Measurements from ENCODE around the gene LIMCH1. TPM values are rescaled to one million over a fixed set of nuclear protein-coding genes. Genes with fewer than 3 reads are reported as not detected.

Gene LIMCH1
- total and polyA plus RNA-seq, 11 donors, result 50.9 to 345 (median 233) TPM

DNA sequence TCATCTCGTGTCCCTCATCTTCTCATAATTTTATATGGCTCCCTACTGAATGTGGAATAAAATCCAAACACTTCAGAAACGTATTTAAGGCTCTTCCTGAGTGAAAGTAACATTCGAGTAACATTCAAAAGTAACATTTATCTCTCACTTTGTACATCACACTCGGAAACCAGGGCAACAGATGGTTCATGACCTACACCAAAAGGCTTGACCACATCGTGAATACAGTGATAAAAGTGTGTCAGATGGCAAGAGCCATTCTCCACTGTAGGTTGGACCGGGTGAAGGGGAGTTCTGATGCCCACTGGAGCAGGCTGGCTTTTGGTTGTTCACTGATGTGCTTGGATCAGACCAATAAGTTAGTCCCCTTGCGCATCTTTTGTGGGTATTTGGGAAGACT lies 5.6 kb upstream of the LIMCH1 start:
- Histone ChIP-seq H3K27ac (peak overlapping the region in 1 of 12 donors; percentile 8), H3K4me1 (peaks cover 0 to 91% (median 45%) of the 10 kb centered on the region in 12 donors)

DNA sequence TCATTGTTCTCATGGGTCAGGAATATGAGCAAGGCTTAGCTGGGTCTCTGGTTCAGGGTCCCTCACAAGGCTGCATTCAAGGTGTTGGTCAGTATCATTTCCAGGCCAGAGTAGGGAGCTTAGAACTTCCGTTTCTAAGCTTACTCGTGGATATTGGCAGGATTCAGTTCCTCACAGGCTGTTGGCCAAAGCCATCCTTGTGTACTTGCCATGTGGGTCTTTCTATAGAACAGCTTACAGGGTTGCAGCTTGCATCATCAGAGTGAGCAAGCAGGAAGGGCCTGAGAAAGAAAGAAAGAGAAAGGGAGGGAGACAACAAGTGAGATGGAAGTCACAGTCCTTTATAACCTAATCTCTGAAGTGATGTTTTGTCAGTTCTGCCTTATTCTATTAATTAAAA lies 5.1 kb upstream of the LIMCH1 start:
- Histone ChIP-seq H3K4me3 (no peak overlapping the region), H3K27ac (peak overlapping the region in 2 of 12 donors; percentile 3 to 8), H3K9me3 (no peaks in the 10 kb centered on the region), H3K4me1 (peaks cover 0 to 96% (median 48%) of the 10 kb centered on the region in 12 donors), H3K36me3 (no peaks in the 10 kb centered on the region), H3K27me3 (no peaks in the 10 kb centered on the region)
- peak in 3 of 4 donors; percentile 15 to 34 (median 25) for ATAC-seq
- TF ChIP-seq POLR2A (IDR thresholded peaks at IDR 0.05), result no peak
- TF ChIP-seq, protein P1, sequence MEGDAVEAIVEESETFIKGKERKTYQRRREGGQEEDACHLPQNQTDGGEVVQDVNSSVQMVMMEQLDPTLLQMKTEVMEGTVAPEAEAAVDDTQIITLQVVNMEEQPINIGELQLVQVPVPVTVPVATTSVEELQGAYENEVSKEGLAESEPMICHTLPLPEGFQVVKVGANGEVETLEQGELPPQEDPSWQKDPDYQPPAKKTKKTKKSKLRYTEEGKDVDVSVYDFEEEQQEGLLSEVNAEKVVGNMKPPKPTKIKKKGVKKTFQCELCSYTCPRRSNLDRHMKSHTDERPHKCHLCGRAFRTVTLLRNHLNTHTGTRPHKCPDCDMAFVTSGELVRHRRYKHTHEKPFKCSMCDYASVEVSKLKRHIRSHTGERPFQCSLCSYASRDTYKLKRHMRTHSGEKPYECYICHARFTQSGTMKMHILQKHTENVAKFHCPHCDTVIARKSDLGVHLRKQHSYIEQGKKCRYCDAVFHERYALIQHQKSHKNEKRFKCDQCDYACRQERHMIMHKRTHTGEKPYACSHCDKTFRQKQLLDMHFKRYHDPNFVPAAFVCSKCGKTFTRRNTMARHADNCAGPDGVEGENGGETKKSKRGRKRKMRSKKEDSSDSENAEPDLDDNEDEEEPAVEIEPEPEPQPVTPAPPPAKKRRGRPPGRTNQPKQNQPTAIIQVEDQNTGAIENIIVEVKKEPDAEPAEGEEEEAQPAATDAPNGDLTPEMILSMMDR (IDR thresholded peaks at IDR 0.05), result no peak
- no peak for DNase-seq
- WGBS, 4 donors, result 5 to 46% (median 27%) methylated on average over 2 of the region's 2 CpGs
- intact Hi-C loops (cut with DNase I), result loop anchor here in 7 of 10 donors (10.0 kb wide), 7 partner anchors 88 to 248 kb away; no protein-coding TSS in a partner anchor

More for the DNA sequence above, 5.6 kb upstream of the LIMCH1 start:
- 83 to 91% (median 89%) methylated on average over 7 of the region's 7 CpGs for WGBS, 4 donors
- Histone ChIP-seq H3K27me3 (no peaks in the 10 kb centered on the region), H3K9me3 (no peaks in the 10 kb centered on the region), H3K4me3 (no peak overlapping the region), H3K36me3 (no peaks in the 10 kb centered on the region)
- no peak for TF ChIP-seq POLR2A (IDR thresholded peaks at IDR 0.05)
- TF ChIP-seq, protein P1 (IDR thresholded peaks at IDR 0.05), result no peak
- intact Hi-C loops (cut with DNase I), result loop anchor here in 7 of 10 donors (10.0 kb wide), 7 partner anchors 88 to 248 kb away; no protein-coding TSS in a partner anchor
- ATAC-seq, result no peak
- DNase-seq, result no peak

DNA sequence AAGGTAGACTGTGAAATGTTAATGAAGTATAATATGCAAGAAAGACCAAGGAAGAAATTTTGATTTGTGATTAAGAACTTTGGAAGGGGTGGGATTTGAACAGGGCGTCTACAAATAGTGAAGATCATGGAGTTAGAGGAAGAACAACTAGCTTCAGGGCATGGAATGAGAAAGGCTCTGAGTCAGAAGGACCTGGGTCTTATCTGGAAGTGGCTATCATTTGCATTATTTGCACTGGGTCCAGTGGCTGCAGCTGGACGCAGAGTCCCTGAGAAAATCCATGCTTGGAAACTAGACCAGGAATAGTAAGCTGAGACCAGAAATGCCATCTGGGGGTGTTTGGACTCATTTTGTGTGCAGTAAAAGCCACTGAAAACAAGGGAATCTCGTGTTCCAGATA lies 4.3 kb upstream of the LIMCH1 start:
- Histone ChIP-seq H3K27ac (no peak overlapping the region), H3K27me3 (no peaks in the 10 kb centered on the region), H3K36me3 (no peaks in the 10 kb centered on the region), H3K4me1 (peaks cover 0 to 97% (median 55%) of the 10 kb centered on the region in 12 donors), H3K4me3 (no peak overlapping the region), H3K9me3 (no peaks in the 10 kb centered on the region)
- 82 to 93% (median 86%) methylated on average over 3 of the region's 3 CpGs for WGBS, 4 donors
- intact Hi-C loops (cut with DNase I), result loop anchor here in 7 of 10 donors (10.0 kb wide), 7 partner anchors 89 to 249 kb away; no protein-coding TSS in a partner anchor
- DNase-seq, result no peak
- TF ChIP-seq POLR2A (IDR thresholded peaks at IDR 0.05), result no peak
- TF ChIP-seq, protein P1 (IDR thresholded peaks at IDR 0.05), result no peak
- no peak for ATAC-seq

DNA sequence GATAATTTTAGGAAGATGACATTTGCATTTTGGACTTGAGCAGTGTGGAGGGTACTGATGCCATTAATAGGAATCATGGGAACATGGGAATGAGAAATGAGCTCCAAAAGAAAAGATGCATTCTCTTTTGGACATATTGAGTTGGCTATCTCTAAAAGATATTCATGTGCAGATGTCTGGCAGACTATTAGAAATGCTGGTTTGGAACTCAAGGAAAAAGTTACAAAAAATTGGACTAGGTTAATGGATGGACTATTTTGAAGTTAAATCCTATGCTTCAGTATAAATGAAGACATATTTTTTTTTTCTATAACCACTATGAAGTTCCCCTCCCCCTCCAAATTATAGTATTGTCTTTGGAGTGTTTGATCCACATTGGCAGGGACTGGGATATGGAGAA lies 3.6 kb upstream of the LIMCH1 start:
- intact Hi-C loops (cut with DNase I), result loop anchor here in 7 of 10 donors (10.0 kb wide), 7 partner anchors 90 to 250 kb away; no protein-coding TSS in a partner anchor
- Histone ChIP-seq H3K4me3 (no peak overlapping the region), H3K27me3 (no peaks in the 10 kb centered on the region), H3K27ac (peak overlapping the region in 6 of 12 donors; percentile 4 to 81 (median 79)), H3K36me3 (no peaks in the 10 kb centered on the region), H3K9me3 (no peaks in the 10 kb centered on the region), H3K4me1 (peaks cover 0 to 96% (median 57%) of the 10 kb centered on the region in 12 donors)
- TF ChIP-seq, protein P1 (IDR thresholded peaks at IDR 0.05), result no peak
- TF ChIP-seq POLR2A (IDR thresholded peaks at IDR 0.05), result no peak
- ATAC-seq, result no peak
- no peak for DNase-seq
